Endothelial cell of umbilical vein (primary cell): Measurements from ENCODE around the gene PAOX. TPM values are rescaled to one million over a fixed set of nuclear protein-coding genes. Genes with fewer than 3 reads are reported as not detected.

Source experiments
- BruUV-seq: library from RNA; stranded (reverse); fragments of 400-500 nt; replicated peaks from 2 replicates; lab custom pipeline; 2021; lab: Mats Ljungman, UMichigan
- CTCF ChIA-PET: fragments of 300-600, 350-600 bp; sonication (Branson Sonifier 250); formaldehyde crosslinking; loops from one replicate; lab custom pipeline; 2021; ENCODE audit warnings: antibody characterized with exemption, inconsistent platforms; lab: Charles Lee
- POLR2A ChIA-PET: fragments of 300-600, 350-600 bp; sonication (Branson Sonifier 250); formaldehyde crosslinking; loops from one replicate; lab custom pipeline; 2021; ENCODE audit warnings: antibody characterized with exemption, inconsistent platforms; lab: Charles Lee
- DNase-seq: peaks from one replicate; pipeline ENCODE4 v3.0.0-alpha.2; 2011; ENCODE audit warnings: low read depth, low spot score
- FAIRE-seq: peaks from 2 replicates; lab custom pipeline; 2011; peaks lifted over from hg19 to GRCh38; lab: Jason Lieb, UNC
- H2AFZ ChIP-seq: 2 replicates; pipeline ENCODE4 v1.6.0; 2012; ENCODE audit warnings: low read depth, low read length, control low read depth, inconsistent platforms
- H3K27ac ChIP-seq: 2 replicates; pipeline ENCODE4 v1.5.1; 2011; ENCODE audit warnings: low read depth, mild to moderate bottlenecking, control low read depth, low read length, moderate library complexity; ENCODE audit not compliant: insufficient read depth
- H3K27me3 ChIP-seq, 2 experiments: 2 replicates each; pipeline versions ENCODE4 v1.6.0 to v1.6.1; 2011; ENCODE audit warnings: low read length in 2 of 2, mixed read lengths in 1 of 2; ENCODE audit not compliant: control insufficient read depth in 2 of 2, insufficient read depth in 2 of 2
- H3K36me3 ChIP-seq, 2 experiments: 2 replicates in 1 of 2; 3 replicates in 1 of 2; pipeline ENCODE4 v1.5.1; 2011; ENCODE audit warnings: low read length in 2 of 2, mild to moderate bottlenecking in 1 of 2, moderate library complexity in 1 of 2; ENCODE audit not compliant: control insufficient read depth in 2 of 2, insufficient read depth in 2 of 2; ENCODE audit errors: extremely low read depth in 1 of 2
- H3K4me1 ChIP-seq: 3 replicates; pipeline ENCODE4 v1.5.1; 2011; ENCODE audit warnings: mild to moderate bottlenecking, low read length; ENCODE audit not compliant: control insufficient read depth, insufficient read depth; ENCODE audit errors: extremely low read depth
- H3K4me2 ChIP-seq: 2 replicates; pipeline ENCODE4 v1.6.1; 2011; ENCODE audit warnings: low read length, control low read depth, mixed read lengths; ENCODE audit not compliant: insufficient read depth
- H3K4me3 ChIP-seq, 3 experiments: fragments of 200-600 bp in 1 of 3; sonication (generic), shearing (Covaris generic) in 1 of 3; replicated peaks in 1 of 3; 2 replicates each; pipeline ENCODE4 v1.5.1; 2011 to 2016; ENCODE audit warnings: control low read depth in 3 of 3, low read length in 3 of 3, mild to moderate bottlenecking in 2 of 3, inconsistent platforms in 1 of 3, low read depth in 1 of 3, moderate library complexity in 1 of 3; ENCODE audit not compliant: insufficient read depth in 1 of 3
- H3K79me2 ChIP-seq: 2 replicates; pipeline ENCODE4 v1.6.0; 2012; ENCODE audit warnings: low read length, inconsistent platforms; ENCODE audit not compliant: control insufficient read depth, insufficient read depth
- H3K9ac ChIP-seq: replicated peaks from 2 replicates; pipeline ENCODE3; 2011; ENCODE audit warnings: low read length, control low read depth; ENCODE audit not compliant: insufficient read depth; ENCODE audit errors: extremely low read depth
- H3K9me1 ChIP-seq: replicated peaks from 3 replicates; pipeline ENCODE4 v1.6.0; 2011; ENCODE audit warnings: mild to moderate bottlenecking, low read length; ENCODE audit not compliant: control insufficient read depth, insufficient read depth; ENCODE audit errors: extremely low read depth
- H3K9me3 ChIP-seq: replicated peaks from 2 replicates; pipeline ENCODE4 v1.5.1; 2012; ENCODE audit warnings: low read length, inconsistent platforms; ENCODE audit not compliant: control insufficient read depth, insufficient read depth
- H4K20me1 ChIP-seq: replicated peaks from 2 replicates; pipeline ENCODE3; 2011; ENCODE audit warnings: mild to moderate bottlenecking, low read length; ENCODE audit not compliant: control insufficient read depth, insufficient read depth; ENCODE audit errors: extremely low read depth
- EZH2 ChIP-seq: IDR thresholded peaks from 2 replicates; pipeline ENCODE4 v1.6.1; 2012; ENCODE audit warnings: borderline replicate concordance, low read depth, mild to moderate bottlenecking, moderate library complexity, low read length, inconsistent platforms; ENCODE audit not compliant: severe bottlenecking
- FOS ChIP-seq: IDR thresholded peaks from 2 replicates; pipeline ENCODE4 v1.6.1; 2011; ENCODE audit warnings: mild to moderate bottlenecking, low read length, moderate library complexity, borderline replicate concordance; ENCODE audit not compliant: insufficient read depth
- GATA2 ChIP-seq: IDR thresholded peaks from 2 replicates; pipeline ENCODE4 v1.7.0; 2011; ENCODE audit warnings: low read depth, mild to moderate bottlenecking, moderate library complexity, mixed read lengths, low read length; ENCODE audit not compliant: insufficient read length, insufficient read depth
- JUN ChIP-seq: IDR thresholded peaks from 2 replicates; pipeline ENCODE4 v1.6.1; 2011; ENCODE audit warnings: borderline replicate concordance, low read depth; ENCODE audit not compliant: insufficient read length, insufficient read depth
- MYC ChIP-seq: IDR thresholded peaks from one replicate; pipeline ENCODE4 v1.6.1; 2011; ENCODE audit warnings: mild to moderate bottlenecking, low read depth, low read length
- POLR2A ChIP-seq: IDR thresholded peaks from 2 replicates; pipeline ENCODE4 v1.6.1; 2012; ENCODE audit warnings: low read depth, mild to moderate bottlenecking, control low read depth, low read length
- POLR2AphosphoS5 ChIP-seq: IDR thresholded peaks from 2 replicates; pipeline ENCODE4 v1.6.1; 2012; ENCODE audit warnings: low read depth, mild to moderate bottlenecking, control low read depth, low read length, moderate library complexity; ENCODE audit not compliant: insufficient read depth
- dilution Hi-C: fragments of 300-500 bp; cut with MboI; formaldehyde crosslinking; loops from one replicate; pipeline ENCODE4 v1.15.0; 2019; ENCODE audit warnings: low sequenced_read_pairs; ENCODE audit not compliant: extremely low pct_ligation_motif_present
- intact Hi-C: fragments of 100-400 bp; cut with micrococcal nuclease; formaldehyde crosslinking; loops from one replicate; pipeline ENCODE4 v1.10.0; 2022
- polyA plus RNA-seq, 4 experiments: library from polyadenylated mRNA; depleted of rRNA in 3 of 4; stranded (reverse) in 3 of 4; unstranded in 1 of 4; fragments of >200 nt; gene quantifications; 2 replicates each; pipeline versions ENCODE4 v1.2.1 to v1.2.3, GENCODE V29; 2011 to 2012; ENCODE audit warnings: missing spikeins in 1 of 4
- total RNA-seq: library from RNA; stranded (reverse); gene quantifications from 2 replicates; pipeline ENCODE4 v1.2.3, GENCODE V29; 2021
- TF ChIP-seq, protein P1 (sequence below), 2 donors: IDR thresholded peaks; 1 replicate in 1 of 2; 2 replicates in 1 of 2; pipeline ENCODE4 v1.5.1; 2011; ENCODE audit warnings: low read length in 2 of 2, mild to moderate bottlenecking in 2 of 2, moderate library complexity in 2 of 2, control low read depth in 1 of 2, inconsistent platforms in 1 of 2, low read depth in 1 of 2; ENCODE audit not compliant: insufficient read depth in 1 of 2; ENCODE audit errors: extremely low read depth in 1 of 2
- TF ChIP-seq, protein P2 (sequence below): IDR thresholded peaks from 2 replicates; pipeline ENCODE4 v1.6.1; 2011; ENCODE audit not compliant: insufficient read depth, insufficient read length

The PAOX gene
- total and polyA plus RNA-seq, 2 donors (not counting 3 experiments of a cell fraction or from before 2014, with no cell fraction given) = 2.6 to 3.8 TPM

- no peak for TF ChIP-seq JUN
- TF ChIP-seq MYC = no peak
- TF ChIP-seq GATA2 = no peak
- TF ChIP-seq POLR2A = no peak
- TF ChIP-seq, protein P1, sequence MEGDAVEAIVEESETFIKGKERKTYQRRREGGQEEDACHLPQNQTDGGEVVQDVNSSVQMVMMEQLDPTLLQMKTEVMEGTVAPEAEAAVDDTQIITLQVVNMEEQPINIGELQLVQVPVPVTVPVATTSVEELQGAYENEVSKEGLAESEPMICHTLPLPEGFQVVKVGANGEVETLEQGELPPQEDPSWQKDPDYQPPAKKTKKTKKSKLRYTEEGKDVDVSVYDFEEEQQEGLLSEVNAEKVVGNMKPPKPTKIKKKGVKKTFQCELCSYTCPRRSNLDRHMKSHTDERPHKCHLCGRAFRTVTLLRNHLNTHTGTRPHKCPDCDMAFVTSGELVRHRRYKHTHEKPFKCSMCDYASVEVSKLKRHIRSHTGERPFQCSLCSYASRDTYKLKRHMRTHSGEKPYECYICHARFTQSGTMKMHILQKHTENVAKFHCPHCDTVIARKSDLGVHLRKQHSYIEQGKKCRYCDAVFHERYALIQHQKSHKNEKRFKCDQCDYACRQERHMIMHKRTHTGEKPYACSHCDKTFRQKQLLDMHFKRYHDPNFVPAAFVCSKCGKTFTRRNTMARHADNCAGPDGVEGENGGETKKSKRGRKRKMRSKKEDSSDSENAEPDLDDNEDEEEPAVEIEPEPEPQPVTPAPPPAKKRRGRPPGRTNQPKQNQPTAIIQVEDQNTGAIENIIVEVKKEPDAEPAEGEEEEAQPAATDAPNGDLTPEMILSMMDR (IDR thresholded peaks at IDR 0.05; ENCODE audit: extremely low read depth in 1 of 2, insufficient read depth in 1 of 2, low read depth in 1 of 2, low read length in 2 of 2) = no peak
- TF ChIP-seq, protein P2, sequence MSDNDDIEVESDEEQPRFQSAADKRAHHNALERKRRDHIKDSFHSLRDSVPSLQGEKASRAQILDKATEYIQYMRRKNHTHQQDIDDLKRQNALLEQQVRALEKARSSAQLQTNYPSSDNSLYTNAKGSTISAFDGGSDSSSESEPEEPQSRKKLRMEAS = no peak
- no peak for TF ChIP-seq FOS
- no peak for TF ChIP-seq EZH2
- TF ChIP-seq POLR2AphosphoS5 = no peak
- H3K27me3 ChIP-seq = no peaks in the 10 kb centered on the region
- H3K9me1 ChIP-seq = no peaks in the 10 kb centered on the region
- BruUV-seq = no TSS peak
- no peaks in the 10 kb centered on the region for H3K9me3 ChIP-seq
- dilution Hi-C loops = no loop called here
- no peaks in the 10 kb centered on the region for H3K4me1 ChIP-seq
- no peaks in the 10 kb centered on the region for H3K79me2 ChIP-seq
- ChIA-PET CTCF (no interaction called here), POLR2A (no interaction called here)
- no peak overlapping the region for H2AFZ ChIP-seq
- no peak overlapping the region for H3K9ac ChIP-seq
- no peak overlapping the region for H3K27ac ChIP-seq
- H3K36me3 ChIP-seq = no peaks in the 10 kb centered on the region
- no peak overlapping the region for H3K4me3 ChIP-seq
- H3K4me2 ChIP-seq = no peak overlapping the region
- no peak for DNase-seq
- FAIRE-seq = no peak
- intact Hi-C loops = no loop called here
- no peaks in the 10 kb centered on the region for H4K20me1 ChIP-seq
Measured at GRCh38 chr10:133349577-133350011, 29.5 kb upstream of the PAOX start.
